GM12878 (cell line): Measurements from ENCODE around the gene TMPRSS11F.

Source experiments
- ASH2L ChIP-seq: fragments of 300-600, 200-600 bp; sonication (generic); IDR thresholded peaks from 2 replicates; pipeline ENCODE4 v1.6.1; 2017; ENCODE audit warnings: low read depth, mild to moderate bottlenecking, borderline replicate concordance
- GABPA ChIP-seq: IDR thresholded peaks from 2 replicates; pipeline ENCODE4 v1.6.1; 2014; ENCODE audit warnings: antibody characterized with exemption, low read depth, mild to moderate bottlenecking, inconsistent platforms
- HDAC6 ChIP-seq: fragments of 200-600 bp; sonication (generic); IDR thresholded peaks from one replicate; pipeline ENCODE4 v1.8.0; 2017; ENCODE audit warnings: antibody characterized with exemption; ENCODE audit not compliant: unreplicated experiment
- ZNF622 ChIP-seq: fragments of 450-650 bp; IDR thresholded peaks from 2 replicates; pipeline ENCODE4 v1.6.1; 2017; ENCODE audit warnings: mild to moderate bottlenecking, inconsistent platforms
- TF ChIP-seq, protein P1 (sequence below): IDR thresholded peaks from 2 replicates; pipeline ENCODE4 v1.6.1; 2012; ENCODE audit warnings: low read length, inconsistent platforms
- TF ChIP-seq, protein P2 (sequence below), 3 experiments: IDR thresholded peaks in 2 of 3; conservative IDR thresholded peaks in 1 of 3; 2 replicates each; pipeline ENCODE4 v1.5.1; 2011; ENCODE audit warnings: low read depth in 3 of 3, low read length in 3 of 3, mild to moderate bottlenecking in 3 of 3, control low read depth in 2 of 3, moderate library complexity in 2 of 3, inconsistent platforms in 1 of 3, mixed read lengths in 1 of 3; ENCODE audit not compliant: control insufficient read depth in 2 of 3, insufficient read depth in 1 of 3; ENCODE audit errors: extremely low read depth in 1 of 3
- TF ChIP-seq, protein P3 (sequence below): IDR thresholded peaks from 2 replicates; pipeline ENCODE4 v1.6.1; 2012; ENCODE audit warnings: low read depth, low read length, improper control_type of control experiment

DNA sequence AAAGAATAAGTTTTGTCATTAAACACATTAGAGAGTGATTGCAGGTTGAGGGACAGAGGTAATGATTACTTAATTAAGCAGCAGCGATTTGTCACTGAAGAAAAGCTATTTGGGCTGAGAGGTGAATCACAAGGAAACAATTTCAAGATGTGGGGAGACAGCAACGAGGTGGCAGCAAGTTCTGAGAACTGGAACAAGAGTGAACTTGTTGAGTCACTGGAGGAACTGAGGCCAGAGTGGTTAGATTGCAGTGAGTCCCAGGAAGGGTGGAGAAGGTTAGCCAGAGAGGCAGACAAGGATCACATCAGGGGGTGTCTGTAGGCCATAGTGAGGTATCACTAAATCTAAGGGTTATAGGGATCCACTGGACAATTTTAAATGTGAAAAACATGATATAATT is 108.5 kb downstream of the TMPRSS11F start:
- TF ChIP-seq GABPA: no peak
- no peak for TF ChIP-seq HDAC6
- TF ChIP-seq, protein P1, sequence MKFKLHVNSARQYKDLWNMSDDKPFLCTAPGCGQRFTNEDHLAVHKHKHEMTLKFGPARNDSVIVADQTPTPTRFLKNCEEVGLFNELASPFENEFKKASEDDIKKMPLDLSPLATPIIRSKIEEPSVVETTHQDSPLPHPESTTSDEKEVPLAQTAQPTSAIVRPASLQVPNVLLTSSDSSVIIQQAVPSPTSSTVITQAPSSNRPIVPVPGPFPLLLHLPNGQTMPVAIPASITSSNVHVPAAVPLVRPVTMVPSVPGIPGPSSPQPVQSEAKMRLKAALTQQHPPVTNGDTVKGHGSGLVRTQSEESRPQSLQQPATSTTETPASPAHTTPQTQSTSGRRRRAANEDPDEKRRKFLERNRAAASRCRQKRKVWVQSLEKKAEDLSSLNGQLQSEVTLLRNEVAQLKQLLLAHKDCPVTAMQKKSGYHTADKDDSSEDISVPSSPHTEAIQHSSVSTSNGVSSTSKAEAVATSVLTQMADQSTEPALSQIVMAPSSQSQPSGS: no peak
- TF ChIP-seq, protein P2, sequence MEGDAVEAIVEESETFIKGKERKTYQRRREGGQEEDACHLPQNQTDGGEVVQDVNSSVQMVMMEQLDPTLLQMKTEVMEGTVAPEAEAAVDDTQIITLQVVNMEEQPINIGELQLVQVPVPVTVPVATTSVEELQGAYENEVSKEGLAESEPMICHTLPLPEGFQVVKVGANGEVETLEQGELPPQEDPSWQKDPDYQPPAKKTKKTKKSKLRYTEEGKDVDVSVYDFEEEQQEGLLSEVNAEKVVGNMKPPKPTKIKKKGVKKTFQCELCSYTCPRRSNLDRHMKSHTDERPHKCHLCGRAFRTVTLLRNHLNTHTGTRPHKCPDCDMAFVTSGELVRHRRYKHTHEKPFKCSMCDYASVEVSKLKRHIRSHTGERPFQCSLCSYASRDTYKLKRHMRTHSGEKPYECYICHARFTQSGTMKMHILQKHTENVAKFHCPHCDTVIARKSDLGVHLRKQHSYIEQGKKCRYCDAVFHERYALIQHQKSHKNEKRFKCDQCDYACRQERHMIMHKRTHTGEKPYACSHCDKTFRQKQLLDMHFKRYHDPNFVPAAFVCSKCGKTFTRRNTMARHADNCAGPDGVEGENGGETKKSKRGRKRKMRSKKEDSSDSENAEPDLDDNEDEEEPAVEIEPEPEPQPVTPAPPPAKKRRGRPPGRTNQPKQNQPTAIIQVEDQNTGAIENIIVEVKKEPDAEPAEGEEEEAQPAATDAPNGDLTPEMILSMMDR (IDR thresholded peaks at IDR 0.05 in 2 of 3, conservative IDR thresholded peaks at IDR 0.05 in 1 of 3; ENCODE audit: control insufficient read depth in 2 of 3, extremely low read depth in 1 of 3, insufficient read depth in 1 of 3, low read depth in 3 of 3, low read length in 3 of 3): no peak
- no peak for TF ChIP-seq ZNF622
- no peak for TF ChIP-seq ASH2L
- TF ChIP-seq, protein P3, sequence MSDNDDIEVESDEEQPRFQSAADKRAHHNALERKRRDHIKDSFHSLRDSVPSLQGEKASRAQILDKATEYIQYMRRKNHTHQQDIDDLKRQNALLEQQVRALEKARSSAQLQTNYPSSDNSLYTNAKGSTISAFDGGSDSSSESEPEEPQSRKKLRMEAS: no peak
